ENCODE results near the gene RHBDL2. TPM values are rescaled to one million over a fixed set of nuclear protein-coding genes. Genes with fewer than 3 reads are reported as not detected.

Gene RHBDL2
- total and polyA plus RNA-seq, 2 of the 13 experiments (the other 11 are each of a cell fraction or from before 2014, with no cell fraction given) = 3.3 to 5.4 TPM

DNA sequence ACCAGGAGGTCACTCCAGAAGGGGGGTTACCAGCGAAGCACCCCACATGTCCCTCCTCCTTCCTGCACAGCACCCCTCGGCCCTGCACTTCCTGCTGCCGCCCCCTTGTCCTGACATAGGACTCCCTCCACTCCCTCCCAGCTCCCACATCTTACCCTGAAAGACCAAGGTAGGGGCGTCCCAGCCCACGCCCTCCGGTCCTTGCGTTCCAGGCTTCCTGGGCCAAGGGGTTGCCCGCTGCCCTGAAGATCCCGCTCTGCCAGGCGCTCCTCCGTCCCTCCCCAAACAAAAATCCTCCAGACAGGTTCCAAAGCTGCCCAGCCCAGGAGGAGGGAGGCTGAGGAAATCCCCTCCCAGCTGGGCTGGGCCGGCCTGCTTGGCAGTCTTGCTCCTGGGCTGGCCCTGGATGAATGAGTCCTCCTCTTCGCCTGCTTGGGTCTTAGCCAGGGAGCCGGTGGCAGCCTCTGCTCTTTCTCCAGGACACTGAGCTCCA, at the start of gene RHBDL2 (continued):
- TF ChIP-seq, protein P1, sequence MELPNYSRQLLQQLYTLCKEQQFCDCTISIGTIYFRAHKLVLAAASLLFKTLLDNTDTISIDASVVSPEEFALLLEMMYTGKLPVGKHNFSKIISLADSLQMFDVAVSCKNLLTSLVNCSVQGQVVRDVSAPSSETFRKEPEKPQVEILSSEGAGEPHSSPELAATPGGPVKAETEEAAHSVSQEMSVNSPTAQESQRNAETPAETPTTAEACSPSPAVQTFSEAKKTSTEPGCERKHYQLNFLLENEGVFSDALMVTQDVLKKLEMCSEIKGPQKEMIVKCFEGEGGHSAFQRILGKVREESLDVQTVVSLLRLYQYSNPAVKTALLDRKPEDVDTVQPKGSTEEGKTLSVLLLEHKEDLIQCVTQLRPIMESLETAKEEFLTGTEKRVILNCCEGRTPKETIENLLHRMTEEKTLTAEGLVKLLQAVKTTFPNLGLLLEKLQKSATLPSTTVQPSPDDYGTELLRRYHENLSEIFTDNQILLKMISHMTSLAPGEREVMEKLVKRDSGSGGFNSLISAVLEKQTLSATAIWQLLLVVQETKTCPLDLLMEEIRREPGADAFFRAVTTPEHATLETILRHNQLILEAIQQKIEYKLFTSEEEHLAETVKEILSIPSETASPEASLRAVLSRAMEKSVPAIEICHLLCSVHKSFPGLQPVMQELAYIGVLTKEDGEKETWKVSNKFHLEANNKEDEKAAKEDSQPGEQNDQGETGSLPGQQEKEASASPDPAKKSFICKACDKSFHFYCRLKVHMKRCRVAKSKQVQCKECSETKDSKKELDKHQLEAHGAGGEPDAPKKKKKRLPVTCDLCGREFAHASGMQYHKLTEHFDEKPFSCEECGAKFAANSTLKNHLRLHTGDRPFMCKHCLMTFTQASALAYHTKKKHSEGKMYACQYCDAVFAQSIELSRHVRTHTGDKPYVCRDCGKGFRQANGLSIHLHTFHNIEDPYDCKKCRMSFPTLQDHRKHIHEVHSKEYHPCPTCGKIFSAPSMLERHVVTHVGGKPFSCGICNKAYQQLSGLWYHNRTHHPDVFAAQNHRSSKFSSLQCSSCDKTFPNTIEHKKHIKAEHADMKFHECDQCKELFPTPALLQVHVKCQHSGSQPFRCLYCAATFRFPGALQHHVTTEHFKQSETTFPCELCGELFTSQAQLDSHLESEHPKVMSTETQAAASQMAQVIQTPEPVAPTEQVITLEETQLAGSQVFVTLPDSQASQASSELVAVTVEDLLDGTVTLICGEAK (IDR thresholded peaks at IDR 0.05) = no peak
- TF ChIP-seq, protein P1 (CRISPR knock-in tag; IDR thresholded peaks at IDR 0.05) = no peak
- no peak for TF ChIP-seq ZNF350 (CRISPR knock-in tag; IDR thresholded peaks at IDR 0.05; ENCODE audit: borderline replicate concordance, low read depth)
- TF ChIP-seq CREB1 (IDR thresholded peaks at IDR 0.05) = no peak
- no peak for TF ChIP-seq CREB1 (CRISPR knock-in tag; IDR thresholded peaks at IDR 0.05)
